ENCODE results near the gene GANAB.
"Not testable (repeated sequence)": the region's sequence is repeated elsewhere in the genome, so short reads cannot be mapped to it uniquely, and the experiment has no call there.

Gene GANAB

GRCh38 chr11:62666259-62666926, 20.0 kb upstream of the GANAB start:
- no peak for DNase-seq (ENCODE audit: low read depth)

DNA sequence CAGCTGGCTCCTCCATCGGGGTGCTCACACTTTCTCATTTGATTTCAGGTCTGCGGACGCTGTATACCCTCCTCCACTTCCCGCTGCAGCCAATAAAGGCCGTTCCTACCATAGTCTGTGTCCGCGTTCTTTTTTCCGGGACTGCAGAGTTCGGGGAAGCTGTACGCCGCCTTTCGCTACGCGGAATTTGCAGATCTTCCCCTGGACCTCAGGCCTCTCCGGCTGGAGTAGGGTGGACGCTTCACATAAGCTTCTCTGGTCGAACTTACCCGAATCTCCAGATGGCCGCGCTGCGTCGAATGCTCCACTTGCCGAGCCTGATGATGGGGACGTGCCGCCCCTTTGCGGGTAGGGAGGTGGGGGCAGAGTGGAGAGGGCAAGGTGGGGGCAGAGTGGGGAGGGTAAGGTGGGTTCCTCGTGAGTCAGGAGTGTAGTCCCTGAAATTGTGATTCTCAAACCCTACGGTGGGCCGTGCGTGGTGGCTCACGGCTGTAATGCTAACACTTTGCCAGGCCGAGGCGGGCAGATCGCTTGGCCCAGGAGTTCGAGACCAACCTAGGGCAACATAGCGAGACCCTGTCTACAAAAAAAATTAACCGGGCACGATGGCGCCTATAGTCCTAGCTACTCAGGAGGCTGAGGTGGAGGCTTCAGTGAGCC, 19.3 kb upstream of the GANAB start:
- no peak for DNase-seq (ENCODE audit: low read depth)

DNA sequence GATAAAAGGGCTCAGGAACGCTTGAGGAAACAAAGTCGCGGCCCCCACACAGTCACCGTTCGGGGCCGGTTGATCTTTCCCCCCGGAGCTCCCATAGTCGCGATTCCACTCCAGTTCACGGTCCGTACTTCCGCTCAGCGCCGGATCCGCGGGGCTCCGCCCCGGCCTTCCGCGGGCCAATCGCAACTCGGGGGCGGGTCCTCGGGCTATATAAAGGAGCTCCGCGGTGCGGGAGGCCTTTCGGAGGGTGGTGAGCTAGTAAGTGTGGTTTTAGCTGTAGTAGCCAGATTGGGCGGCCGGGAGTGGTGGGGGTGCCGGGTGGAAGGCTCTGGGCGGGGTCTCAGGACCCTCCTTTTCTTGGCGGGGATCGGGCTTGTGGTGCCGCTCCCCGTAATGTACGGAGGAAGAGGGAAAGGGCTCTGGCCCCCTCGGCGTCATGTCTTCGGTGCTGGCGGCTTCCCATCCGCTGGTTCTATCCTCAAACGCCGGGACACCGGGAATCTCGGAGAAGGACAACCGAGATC, 18.7 kb upstream of the GANAB start, which contains the start of the genes C11orf98 and CSKMT:
TSS of gene C11orf98 (minus strand) at position 136 of the 524 bp plus-strand sequence. CDS start at position 95, 41 bp downstream.
TSS of gene CSKMT (plus strand) at position 238 of the 524 bp plus-strand sequence. CDS start 568 bp downstream, outside the sequence.
- peak; percentile 70 for DNase-seq (ENCODE audit: low read depth)

DNA sequence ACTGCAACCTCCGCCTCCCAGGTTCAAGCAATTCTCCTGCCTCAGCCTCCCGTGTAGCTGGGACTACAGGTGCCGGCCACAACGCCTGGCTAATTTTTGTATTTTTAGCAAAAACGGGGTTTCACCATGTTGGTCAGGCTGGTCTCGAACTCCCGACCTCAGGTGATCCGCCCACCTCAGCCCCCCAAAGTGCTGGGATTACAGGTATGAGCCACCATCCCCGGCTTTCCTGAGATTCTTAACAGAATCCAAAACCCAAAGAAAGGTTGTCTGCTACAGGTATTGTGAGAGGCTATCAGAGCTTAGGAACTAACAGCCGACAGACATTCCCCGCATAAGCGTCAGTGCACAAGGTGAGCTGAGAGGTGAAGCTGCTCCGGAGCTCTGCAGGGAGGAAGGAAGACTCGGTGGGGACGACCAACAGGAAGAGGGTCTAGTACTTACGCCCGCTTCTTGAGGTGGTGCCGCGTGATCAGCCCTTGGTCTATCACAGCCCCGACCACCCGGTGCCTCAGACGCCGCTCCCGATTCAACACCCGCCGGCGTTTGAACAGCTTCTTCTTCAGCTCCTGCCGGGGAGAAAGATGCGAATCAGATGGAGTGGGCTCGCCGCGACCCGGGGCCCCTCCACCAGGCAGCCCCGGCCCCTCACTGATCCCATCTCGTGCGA, 18.1 kb upstream of the GANAB start:
- no peak for DNase-seq (ENCODE audit: low read depth)

GRCh38 chr11:62656796-62657429, 10.5 kb upstream of the GANAB start:
- DNase-seq (ENCODE audit: low read depth): no peak

DNA sequence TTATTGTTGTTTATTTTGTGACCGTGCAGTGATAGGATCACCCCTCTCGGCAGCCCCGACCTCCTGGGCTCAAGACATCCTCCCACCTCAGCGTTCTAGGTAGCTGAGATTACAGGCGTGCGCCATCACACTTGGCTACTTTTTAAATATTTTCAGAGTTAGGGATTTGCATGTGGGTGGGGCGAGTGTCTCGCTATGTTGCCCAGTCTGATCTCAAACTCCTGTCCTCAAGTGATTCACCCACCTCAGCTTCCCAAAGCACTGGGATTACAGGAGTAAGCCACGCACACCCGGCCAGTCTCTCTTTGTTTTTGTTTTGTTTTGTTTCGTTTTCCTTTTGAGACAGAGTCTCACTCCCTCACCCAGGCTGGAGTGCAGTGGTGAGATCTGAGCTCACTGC, 7.9 kb upstream of the GANAB start:
- DNase-seq (ENCODE audit: low read depth): no peak

- DNase-seq (ENCODE audit: low read depth): no peak
Measured at GRCh38 chr11:62652161-62653006, 6.0 kb upstream of the GANAB start.

- DNase-seq (ENCODE audit: low read depth): not testable (repeated sequence)
Measured at GRCh38 chr11:62650283-62650682, 3.9 kb upstream of the GANAB start.

- no peak for DNase-seq (ENCODE audit: low read depth)
Measured at GRCh38 chr11:62649486-62649885, 3.1 kb upstream of the GANAB start.

GRCh38 chr11:62648967-62649364, 2.6 kb upstream of the GANAB start:
- DNase-seq (ENCODE audit: low read depth): no peak

GRCh38 chr11:62648185-62648966, 2.0 kb upstream of the GANAB start:
- no peak for DNase-seq (ENCODE audit: low read depth)

DNA sequence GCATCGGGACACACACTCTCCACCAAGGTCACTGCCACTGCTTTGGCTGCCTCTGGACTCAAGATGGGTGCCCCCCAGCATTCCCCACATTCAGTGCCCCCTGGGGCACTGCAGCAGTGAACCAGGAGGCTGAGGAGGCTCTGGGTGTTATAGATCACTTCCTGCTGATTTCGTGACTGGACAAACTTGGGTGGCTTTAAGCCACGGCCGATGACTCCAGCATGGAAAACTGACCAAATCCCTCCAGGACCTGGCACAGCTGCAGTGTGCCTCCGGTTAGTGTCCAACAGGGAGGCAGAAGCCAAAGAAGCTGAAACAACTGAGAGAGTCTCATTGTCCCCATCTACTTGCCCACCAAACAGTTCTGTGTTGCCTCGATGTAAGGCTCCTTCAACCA, 1.2 kb upstream of the GANAB start:
- DNase-seq (ENCODE audit: low read depth): no peak

DNA sequence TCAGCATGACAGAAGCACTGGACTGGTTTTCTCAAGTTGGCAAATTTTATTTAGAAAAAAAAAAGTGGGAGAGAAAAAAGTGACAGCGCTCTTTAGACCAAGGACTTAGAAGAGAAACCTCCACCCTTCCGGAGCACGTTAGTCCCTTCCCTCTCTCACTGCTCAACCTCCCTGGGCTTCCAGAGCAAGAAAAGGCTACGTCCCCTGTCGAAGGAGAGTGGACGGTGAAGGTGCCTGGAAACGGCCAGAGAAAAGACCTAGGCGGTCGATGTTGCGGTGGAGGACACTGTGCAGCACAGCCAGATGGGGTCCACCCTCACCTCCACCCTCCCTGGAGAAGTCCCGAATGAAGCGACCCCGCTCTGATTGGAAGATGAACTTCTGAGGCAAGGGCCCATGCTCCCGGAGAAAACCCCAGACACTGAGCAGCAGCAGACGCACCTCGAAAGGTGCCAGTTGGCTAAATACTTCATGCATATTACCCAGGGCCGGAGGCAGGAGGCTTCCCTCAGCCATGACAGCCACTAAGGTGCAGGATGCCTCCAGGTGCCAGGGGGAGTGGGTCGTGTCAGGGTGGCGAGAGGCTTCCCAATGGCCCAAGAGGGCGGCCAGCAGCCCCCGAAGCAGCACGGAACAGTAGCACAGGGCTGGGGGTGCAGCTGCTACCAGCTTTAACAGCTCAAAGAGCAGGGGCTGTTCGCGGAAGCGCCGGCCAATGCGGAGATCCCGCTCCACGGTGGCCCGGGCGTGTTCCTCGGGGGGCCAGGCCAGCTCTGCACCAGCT, 604 bp upstream of the GANAB start:
- no peak for DNase-seq (ENCODE audit: low read depth)

DNA sequence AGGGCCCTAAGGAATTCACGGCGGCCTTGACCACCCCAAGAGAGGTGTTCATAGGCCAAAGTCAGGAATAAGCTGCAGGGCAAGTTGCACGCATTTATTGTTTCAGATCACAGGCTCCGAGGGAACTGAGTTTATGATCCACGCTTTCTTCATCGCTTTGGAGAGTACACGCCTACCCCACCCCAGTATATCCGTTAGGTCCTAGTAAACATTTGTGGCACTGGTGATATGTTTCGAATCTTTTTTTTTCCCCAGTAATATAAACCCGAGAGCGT, 805 bp downstream of the GANAB start:
- DNase-seq (ENCODE audit: low read depth): no peak

DNA sequence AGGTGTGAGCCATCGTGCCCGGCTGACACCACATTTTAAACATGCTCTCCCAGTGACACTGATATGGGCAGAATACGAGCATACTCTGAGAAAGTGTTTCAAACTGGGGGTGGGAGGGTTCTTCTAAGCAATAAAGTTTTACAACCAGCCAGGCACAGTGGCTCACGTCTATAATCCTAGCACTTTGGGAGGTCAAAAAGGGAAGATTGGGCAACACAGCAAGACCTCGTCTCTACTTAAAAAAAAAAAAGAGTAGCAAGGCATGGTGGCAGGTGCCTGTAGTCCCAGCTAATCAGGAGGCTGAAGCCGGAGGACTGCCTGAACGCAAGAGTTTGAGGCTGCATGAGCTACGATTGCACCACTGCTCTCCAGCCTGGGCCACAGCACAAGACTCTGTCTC, 2.2 kb downstream of the GANAB start:
- no peak for DNase-seq (ENCODE audit: low read depth)

DNA sequence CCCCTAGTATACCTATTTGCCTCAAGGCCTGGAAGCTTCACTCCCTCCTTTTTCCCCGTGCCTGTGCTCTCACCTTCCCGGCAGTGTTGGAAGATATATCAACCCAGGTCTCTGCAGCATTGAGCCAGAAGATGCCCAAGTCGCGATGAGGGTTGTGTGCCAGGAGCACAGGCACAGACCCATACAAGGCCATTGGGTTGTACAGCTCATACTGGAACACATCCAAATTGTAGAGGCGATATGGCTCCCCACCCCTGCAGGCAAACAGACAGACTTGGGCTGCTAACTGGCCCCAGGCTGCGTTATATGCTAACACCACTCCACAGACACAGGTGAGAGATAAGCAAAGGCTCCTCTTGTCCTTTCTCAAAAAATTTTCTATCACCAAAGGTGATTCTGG, 13.9 kb downstream of the GANAB start:
- DNase-seq (ENCODE audit: low read depth): no peak

- DNase-seq (ENCODE audit: low read depth): no peak
Measured at GRCh38 chr11:62627713-62628112, 18.7 kb downstream of the GANAB start.

DNA sequence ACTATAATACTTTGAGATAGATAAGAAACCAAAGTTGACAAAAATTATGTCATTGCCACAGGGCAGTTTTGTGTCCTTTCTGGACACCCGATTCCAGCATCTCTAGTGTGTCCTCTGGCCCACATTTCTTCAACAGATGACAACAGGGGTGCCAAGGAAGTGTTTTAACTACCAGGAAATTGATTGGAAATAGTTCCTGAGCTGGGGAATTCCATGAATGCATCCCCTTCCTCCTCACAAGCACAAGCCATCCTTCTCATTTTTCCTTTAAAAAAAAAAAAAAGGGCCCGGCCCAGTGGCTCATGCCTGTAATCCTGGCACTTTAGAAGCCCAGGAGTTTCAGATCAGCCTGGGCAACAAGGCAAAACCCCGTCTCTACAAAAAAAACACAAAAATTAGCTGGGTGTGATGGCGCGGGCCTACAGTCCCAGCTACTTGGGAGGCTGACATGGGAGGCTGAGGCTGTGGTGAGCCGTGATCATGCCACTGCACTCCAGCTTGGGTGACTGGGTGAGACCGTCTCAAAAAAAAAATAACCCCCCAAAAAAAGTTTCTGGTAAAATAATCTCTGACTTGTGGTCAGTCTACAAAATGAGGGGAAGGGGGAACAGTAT, 23.8 kb downstream of the GANAB start:
- no peak for DNase-seq (ENCODE audit: low read depth)

DNA sequence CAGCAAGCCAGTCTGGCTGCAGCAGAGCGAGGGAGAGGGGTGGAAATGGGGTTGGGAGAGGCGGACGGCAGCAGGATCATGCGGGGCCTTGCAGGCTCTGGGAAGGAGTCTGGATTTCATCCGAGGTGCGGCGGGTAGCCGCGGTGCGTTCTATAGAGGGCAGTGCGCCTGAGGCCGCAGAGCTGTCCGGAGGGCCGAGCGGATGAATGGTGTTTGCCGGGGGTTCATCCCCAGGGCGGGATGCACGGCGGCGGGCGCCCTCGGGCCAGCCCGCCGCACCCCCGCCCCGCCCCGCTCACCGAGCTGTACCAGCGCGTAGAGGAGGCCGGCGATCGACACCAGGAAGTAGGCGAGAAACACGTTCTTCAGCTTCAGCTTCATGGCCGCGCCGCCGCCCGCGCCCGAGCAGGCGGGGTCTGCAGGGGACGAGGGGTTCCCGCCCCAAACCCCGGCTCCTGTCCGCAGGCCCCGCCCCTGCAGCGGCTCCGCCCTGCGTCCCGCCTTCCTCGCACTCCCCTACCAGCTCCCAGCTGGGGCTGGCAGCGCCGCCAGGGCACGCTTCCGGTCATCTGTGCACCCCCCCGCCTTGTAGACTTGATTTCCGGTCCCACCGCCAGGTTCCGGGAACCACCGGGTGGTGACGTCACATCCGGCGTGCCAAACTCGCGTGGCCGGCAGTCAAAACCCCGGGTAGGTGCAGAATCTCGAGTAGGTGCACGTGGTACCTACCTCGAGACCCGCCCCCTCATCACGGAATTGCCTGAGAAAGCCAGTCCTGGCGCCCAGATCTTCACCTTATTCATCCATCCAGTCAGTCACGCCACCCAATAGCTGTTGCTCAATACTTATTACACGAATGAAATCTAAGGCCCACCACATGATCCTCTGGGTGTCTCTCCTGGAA, 24.6 kb downstream of the GANAB start, which contains the start of gene B3GAT3:
TSS of gene B3GAT3 (minus strand) at position 420 of the 904 bp plus-strand sequence. CDS start at position 381, 39 bp downstream.
- peak; percentile 88 for DNase-seq (ENCODE audit: low read depth)

Data from non-pigmented ciliary epithelial cell (primary cell).